GM12801 (cell line): Measurements from ENCODE around the gene MGRN1.

Experiments used
- CTCF ChIP-seq: IDR thresholded peaks from one replicate; pipeline ENCODE4 v1.5.1; 2011; ENCODE audit warnings: control low read depth; ENCODE audit not compliant: insufficient read length; ENCODE audit errors: extremely low read depth

Gene MGRN1

GRCh38 chr16:4612474-4612931 is 12.1 kb upstream of the MGRN1 start:
- no peak for TF ChIP-seq CTCF

GRCh38 chr16:4612977-4613635 is 11.5 kb upstream of the MGRN1 start:
- no peak for TF ChIP-seq CTCF

- TF ChIP-seq CTCF: no peak
These were observed 10.7 kb upstream of the MGRN1 start for GRCh38 chr16:4613636-4614570.

- no peak for TF ChIP-seq CTCF
These were observed 9.8 kb upstream of the MGRN1 start, which contains the start of gene UBALD1 for GRCh38 chr16:4614571-4615383. Gene UBALD1, minus strand, starts transcription at chr16:4614888. Its CDS starts 91 bp downstream, at chr16:4614797.

GRCh38 chr16:4615384-4616046 is 9.1 kb upstream of the MGRN1 start:
- no peak for TF ChIP-seq CTCF

- TF ChIP-seq CTCF: no peak
These were observed 8.4 kb upstream of the MGRN1 start for GRCh38 chr16:4616047-4616811.
